HL-60/S4 treated with phorbol 12-myristate 13-acetate at 8.2 ng/mL for 4 days and 3 days (cell line): Measurements from ENCODE around the gene MISP.

Source experiments
- in situ Hi-C: fragments of 300-500 bp; cut with MboI; formaldehyde crosslinking; loops from 2 replicates; pipeline ENCODE4 v1.15.0; 2022; ENCODE audit warnings: low sequenced_read_pairs

Gene MISP

GRCh38 chr19:769616-770015 lies 18.7 kb downstream of the MISP start:
- in situ Hi-C loops = loop anchor here (10.0 kb wide), 1 partner anchor 145 kb away; the partner anchor contains the start of genes KISS1R and R3HDM4

GRCh38 chr19:771332-771785 lies 20.4 kb downstream of the MISP start:
- in situ Hi-C loops = no loop called here

GRCh38 chr19:772063-772462 lies 21.2 kb downstream of the MISP start:
- in situ Hi-C loops = no loop called here

- in situ Hi-C loops = no loop called here
These were observed 22.0 kb downstream of the MISP start for GRCh38 chr19:772730-773436.

GRCh38 chr19:776549-776948 lies 25.6 kb downstream of the MISP start:
- in situ Hi-C loops = no loop called here

- in situ Hi-C loops = no loop called here
These were observed 28.2 kb downstream of the MISP start for GRCh38 chr19:778910-779653.

GRCh38 chr19:780935-781334 lies 30.0 kb downstream of the MISP start:
- in situ Hi-C loops = no loop called here

GRCh38 chr19:781800-782184 lies 30.9 kb downstream of the MISP start:
- in situ Hi-C loops = no loop called here

- in situ Hi-C loops = no loop called here
These were observed 31.4 kb downstream of the MISP start for GRCh38 chr19:782185-782877.

GRCh38 chr19:782878-783668 lies 32.2 kb downstream of the MISP start:
- in situ Hi-C loops = no loop called here

GRCh38 chr19:784541-784940 lies 33.6 kb downstream of the MISP start:
- in situ Hi-C loops = no loop called here

GRCh38 chr19:787536-787935 lies 36.6 kb downstream of the MISP start:
- in situ Hi-C loops = no loop called here

GRCh38 chr19:788686-788982 lies 37.7 kb downstream of the MISP start:
- in situ Hi-C loops = no loop called here

- in situ Hi-C loops = no loop called here
These were observed 38.2 kb downstream of the MISP start for GRCh38 chr19:788983-789700.

- in situ Hi-C loops = no loop called here
These were observed 38.8 kb downstream of the MISP start for GRCh38 chr19:789701-790060.

GRCh38 chr19:791007-791566 lies 40.2 kb downstream of the MISP start:
- in situ Hi-C loops = no loop called here

GRCh38 chr19:791567-792305 lies 40.8 kb downstream of the MISP start:
- in situ Hi-C loops = no loop called here

- in situ Hi-C loops = no loop called here
These were observed 41.5 kb downstream of the MISP start for GRCh38 chr19:792306-792885.

- in situ Hi-C loops = no loop called here
These were observed 42.9 kb downstream of the MISP start for GRCh38 chr19:793806-794205.
